ENCODE data around the gene NRG4. TPM values are rescaled to one million over a fixed set of nuclear protein-coding genes. Genes with fewer than 3 reads are reported as not detected.

Gene NRG4
- total RNA-seq, 1 experiment from 2014 or later, result not detected

GRCh38 chr15:75995611-75996010, 16.6 kb downstream of the NRG4 start:
- no peak overlapping the region for H3K14ac ChIP-seq (ENCODE audit: insufficient read depth, low read length)
- no peak overlapping the region for H3K27ac ChIP-seq (ENCODE audit: insufficient read length, low read depth, low read length)
- no peaks in the 10 kb centered on the region for H3K23me2 ChIP-seq (ENCODE audit: insufficient read length, low read depth, low read length, poor library complexity, severe bottlenecking)
- H3K56ac ChIP-seq (ENCODE audit: insufficient read length, low read depth, low read length), result no peak overlapping the region
- no peak overlapping the region for H2AK5ac ChIP-seq (ENCODE audit: insufficient read length, low read length)
- Mint-ChIP-seq H3K4me1 (peaks cover 14 to 18% of the 10 kb centered on the region in 2 experiments), H3K27ac (no peak overlapping the region), H3K36me3 (ENCODE audit: insufficient read depth in 1 of 3, low read depth in 3 of 3) (peaks cover 0 to 3% (median 0%) of the 10 kb centered on the region in 3 experiments; a peak in 1 of 7 replicates), H3K9me3 (peaks cover 6 to 8% of the 10 kb centered on the region in 2 experiments), H3K27me3 (ENCODE audit: low read depth) (no peaks in the 10 kb centered on the region), H3K4me3 (no peak overlapping the region)
- H2BK20ac ChIP-seq (ENCODE audit: low read depth, low read length, poor library complexity, severe bottlenecking), result no peak overlapping the region
- no peak overlapping the region for H3K4ac ChIP-seq (ENCODE audit: low read depth, low read length)
- no peaks in the 10 kb centered on the region for H3K9me3 ChIP-seq (ENCODE audit: control insufficient read depth, low read depth, low read length)
- WGBS (ENCODE audit: extremely low coverage, insufficient read length, low lambda C conversion rate), result no CpG with 5 or more reads among the region's 1 CpG
- TF ChIP-seq CTCF (conservative IDR thresholded peaks at IDR 0.05), result no peak
- H2BK5ac ChIP-seq (ENCODE audit: insufficient read length, low read length), result no peak overlapping the region
- no peak overlapping the region for H3T11ph ChIP-seq (ENCODE audit: low read length)
- no peak overlapping the region for H2BK12ac ChIP-seq (ENCODE audit: insufficient read length, low read depth, low read length)
- no peak overlapping the region for H3K23ac ChIP-seq (ENCODE audit: insufficient read length, low read depth, low read length)
- no peaks in the 10 kb centered on the region for H3K79me2 ChIP-seq (ENCODE audit: insufficient read depth, low read length)
- H4K8ac ChIP-seq (replicated peaks; ENCODE audit: insufficient read length, low read depth, low read length), result no peak overlapping the region
- H3K4me2 ChIP-seq (ENCODE audit: insufficient read depth, insufficient read length, low read length), result no peak overlapping the region
- no peak overlapping the region for H2BK15ac ChIP-seq (ENCODE audit: low read depth, low read length)
- no peaks in the 10 kb centered on the region for H3K4me1 ChIP-seq (ENCODE audit: insufficient read depth, low read length)
- H2BK120ac ChIP-seq (ENCODE audit: low read depth, low read length, poor library complexity, severe bottlenecking), result no peak overlapping the region
- H2AFZ ChIP-seq (ENCODE audit: low read length), result no peak overlapping the region
- no peak for DNase-seq
- H4K5ac ChIP-seq (ENCODE audit: insufficient read length, low read depth, low read length), result no peak overlapping the region
- H3K79me1 ChIP-seq (ENCODE audit: insufficient read depth, low read depth, low read length, poor library complexity, severe bottlenecking), result no peaks in the 10 kb centered on the region
- no peak overlapping the region for H4K91ac ChIP-seq (ENCODE audit: insufficient read length, low read depth, low read length)
- H3K27me3 ChIP-seq (ENCODE audit: insufficient read depth, low read length), result no peaks in the 10 kb centered on the region
- H3K9ac ChIP-seq (ENCODE audit: extremely low read depth, insufficient read length, low read length), result no peak overlapping the region
- no peaks in the 10 kb centered on the region for H4K20me1 ChIP-seq (ENCODE audit: control insufficient read depth, insufficient read depth, insufficient read length)
- H3K18ac ChIP-seq (ENCODE audit: insufficient read length, low read depth, low read length), result no peak overlapping the region

Data from H9 (cell line).